ENCODE data around the gene SLC16A2.
"Not testable (repeated sequence)": the region's sequence is repeated elsewhere in the genome, so short reads cannot be mapped to it uniquely, and the experiment has no call there.

The SLC16A2 gene

GRCh38 chrX:74510401-74510800 is 89.1 kb downstream of the SLC16A2 start:
- no peak for DNase-seq

DNA sequence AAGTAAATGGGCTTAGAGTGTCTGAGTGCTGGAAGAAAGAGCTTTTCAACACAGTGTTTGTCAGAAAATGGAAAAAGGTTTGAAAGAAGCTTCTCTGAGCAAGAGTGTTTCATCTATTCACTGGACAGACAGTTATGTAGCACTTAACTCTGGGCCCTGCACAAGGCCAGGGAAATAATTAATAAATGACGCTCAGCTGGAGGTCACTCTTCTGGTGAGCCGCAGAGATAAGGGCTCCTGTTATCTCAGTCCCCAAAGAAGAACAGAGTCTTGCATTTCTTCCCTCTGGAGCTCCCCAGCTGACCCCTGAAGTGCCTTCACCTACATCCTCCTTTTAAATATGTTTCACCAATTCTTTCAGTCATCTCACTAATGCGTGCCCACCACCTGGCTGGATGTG is 90.4 kb downstream of the SLC16A2 start:
- DNase-seq, result no peak

- DNase-seq, result no peak
These were observed 93.1 kb downstream of the SLC16A2 start for GRCh38 chrX:74514384-74514783.

GRCh38 chrX:74515356-74515755 is 94.1 kb downstream of the SLC16A2 start:
- no peak for DNase-seq

GRCh38 chrX:74516013-74516412 is 94.7 kb downstream of the SLC16A2 start:
- DNase-seq, result not testable (repeated sequence)

DNA sequence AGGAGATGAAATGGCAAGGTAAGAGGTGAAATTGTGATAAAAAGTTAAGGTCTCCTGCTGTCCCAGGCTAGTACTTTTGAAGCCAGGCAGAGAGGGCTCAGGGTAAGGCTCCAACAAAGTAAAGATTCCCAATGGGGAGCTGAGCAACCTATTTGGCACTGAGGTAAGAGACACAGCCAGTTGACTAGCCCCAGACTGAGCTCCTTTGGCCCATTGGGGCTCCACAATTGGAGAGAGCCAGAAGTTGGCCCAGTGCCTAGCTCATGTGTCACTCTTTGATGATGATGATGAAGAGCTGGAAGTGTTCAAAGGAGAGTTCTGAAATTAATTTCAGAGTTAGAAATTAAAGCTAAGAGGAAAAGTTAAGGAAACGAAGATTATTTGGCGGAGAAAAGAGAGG is 98.6 kb downstream of the SLC16A2 start:
- DNase-seq, result no peak

- DNase-seq, result no peak
These were observed 99.0 kb downstream of the SLC16A2 start for GRCh38 chrX:74520291-74520690.

- no peak for DNase-seq
These were observed 99.6 kb downstream of the SLC16A2 start for GRCh38 chrX:74520896-74521295.

GRCh38 chrX:74521961-74522751 is 100.9 kb downstream of the SLC16A2 start:
- DNase-seq, result no peak

- DNase-seq, result no peak
These were observed 101.9 kb downstream of the SLC16A2 start for GRCh38 chrX:74523224-74523623.

- DNase-seq, result no peak
These were observed 102.8 kb downstream of the SLC16A2 start for GRCh38 chrX:74523870-74524735.

GRCh38 chrX:74525116-74525515 is 103.8 kb downstream of the SLC16A2 start:
- DNase-seq, result no peak

DNA sequence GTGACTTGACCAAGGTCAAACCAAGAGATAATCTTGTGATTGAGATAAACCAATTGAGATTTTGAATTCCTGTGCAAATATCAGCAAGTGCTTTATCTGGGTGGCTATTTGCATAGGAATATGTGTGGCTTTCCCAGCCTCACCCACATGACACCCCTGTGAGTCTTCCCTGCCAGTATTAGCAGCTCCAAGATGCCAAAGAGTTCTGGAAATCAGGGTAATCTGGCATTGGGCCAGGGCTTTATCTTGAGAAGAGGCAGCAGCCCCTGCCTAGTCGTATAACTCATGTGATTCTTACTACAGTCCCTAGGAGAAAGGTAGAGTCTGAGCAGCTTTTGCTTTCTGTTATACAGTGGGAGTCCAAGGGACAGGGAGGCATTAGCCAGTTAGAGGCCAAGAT is 105.5 kb downstream of the SLC16A2 start:
- no peak for DNase-seq

- no peak for DNase-seq
These were observed 106.1 kb downstream of the SLC16A2 start for GRCh38 chrX:74527350-74527749.

- no peak for DNase-seq
These were observed 108.0 kb downstream of the SLC16A2 start for GRCh38 chrX:74529311-74529710.

DNA sequence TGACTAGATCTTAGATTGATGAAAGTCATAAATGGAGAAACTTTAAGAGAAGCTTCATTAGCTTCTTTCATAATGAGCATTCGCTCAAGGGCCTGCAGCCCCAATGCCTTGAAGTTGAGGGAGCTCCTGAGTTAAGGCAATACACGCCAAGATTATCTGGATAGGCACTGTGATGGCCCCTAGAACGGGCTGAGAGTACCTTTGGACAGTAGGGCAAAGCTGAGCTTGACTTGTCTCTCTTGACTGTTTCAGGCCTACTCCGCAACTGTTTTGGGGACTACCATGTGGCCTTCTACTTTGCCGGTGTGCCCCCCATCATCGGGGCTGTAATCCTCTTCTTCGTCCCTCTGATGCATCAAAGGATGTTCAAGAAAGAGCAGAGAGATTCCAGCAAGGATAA is 109.8 kb downstream of the SLC16A2 start:
- DNase-seq, result no peak

DNA sequence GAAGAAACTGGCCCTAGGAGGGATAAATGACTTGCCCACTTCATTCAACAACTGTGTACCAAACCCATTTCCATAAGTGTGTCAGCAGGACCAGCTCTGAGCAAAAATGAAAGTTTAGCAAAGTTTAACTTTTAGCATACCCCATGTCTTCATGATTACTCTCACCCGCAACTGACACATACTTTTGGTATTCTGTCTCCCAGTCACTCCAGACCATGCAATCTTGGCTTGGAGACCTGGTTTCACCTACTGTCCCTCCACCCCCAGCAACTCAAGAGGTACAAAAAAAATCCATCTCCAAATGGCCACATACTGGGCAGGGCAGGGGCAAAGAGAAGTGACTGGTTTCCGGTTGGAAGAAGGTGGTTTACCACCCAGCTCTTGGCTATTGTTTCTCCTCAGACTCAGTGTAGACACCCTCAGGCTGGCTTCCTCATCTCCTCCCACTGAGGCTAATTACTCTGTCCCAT is 113.3 kb downstream of the SLC16A2 start:
- DNase-seq, result no peak

DNA sequence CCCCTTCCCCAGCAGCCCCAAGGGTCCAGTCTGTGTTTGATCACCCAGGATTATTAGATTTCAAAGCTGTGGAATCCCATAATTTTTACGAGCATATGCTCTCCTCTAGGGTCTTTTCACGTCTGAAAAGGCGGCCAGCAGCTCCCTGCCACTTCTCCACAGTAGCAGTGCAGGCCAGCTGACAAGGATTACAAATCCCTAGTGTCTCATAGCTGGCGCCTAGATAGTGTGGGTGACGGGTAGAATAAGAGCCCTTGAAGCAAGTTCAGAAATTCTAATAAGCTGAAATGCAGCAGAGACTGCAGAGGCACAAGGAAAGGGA is 113.8 kb downstream of the SLC16A2 start:
- DNase-seq, result no peak

DNA sequence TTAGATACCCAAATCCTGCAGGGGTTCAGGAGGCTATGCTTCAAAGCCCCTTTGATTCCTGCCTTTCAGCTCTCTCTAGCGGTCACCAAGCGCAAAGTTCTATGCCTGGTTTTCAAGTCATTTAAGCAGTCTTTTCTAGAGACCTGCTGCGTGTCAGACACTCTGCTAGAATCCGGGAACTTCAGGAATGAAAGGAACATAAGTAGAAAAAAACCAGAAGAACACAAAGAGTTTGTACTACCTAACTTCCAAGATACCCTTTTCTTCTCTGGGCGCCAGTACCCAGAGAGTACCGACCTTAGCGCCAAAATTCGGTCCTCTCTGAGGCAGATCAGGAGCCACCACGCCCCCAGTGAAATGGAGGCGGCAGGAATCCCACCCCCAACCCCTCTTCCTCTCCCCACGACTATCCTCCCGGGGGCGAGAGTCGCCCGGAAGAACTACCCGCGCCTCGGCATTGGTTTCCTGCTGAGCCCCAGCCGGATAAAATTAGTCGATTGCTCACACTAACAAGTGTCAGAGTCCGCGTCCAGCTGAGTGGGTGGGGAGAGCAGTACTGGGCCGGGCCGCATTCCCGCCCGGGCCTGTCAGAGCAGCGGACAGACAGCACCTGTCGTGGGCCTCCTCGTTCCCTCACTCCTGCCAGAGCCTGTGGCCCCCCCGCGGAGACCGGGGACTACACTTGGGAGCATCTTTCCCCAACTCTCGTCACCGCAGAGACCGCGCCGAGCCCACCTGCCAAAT is 114.3 kb downstream of the SLC16A2 start:
- DNase-seq, result no peak

- peak; percentile 15 for DNase-seq
These were observed 115.0 kb downstream of the SLC16A2 start for GRCh38 chrX:74536152-74536831.

GRCh38 chrX:74536832-74537371 is 115.6 kb downstream of the SLC16A2 start:
- peak; percentile 15 for DNase-seq

- no peak for DNase-seq
These were observed 119.4 kb downstream of the SLC16A2 start for GRCh38 chrX:74540635-74541249.
